Measurements from ENCODE around the gene PRTFDC1.
"Not testable (repeated sequence)": the region's sequence is repeated elsewhere in the genome, so short reads cannot be mapped to it uniquely, and the experiment has no call there.

The PRTFDC1 gene

GRCh38 chr10:24963521-24964041 lies 11.2 kb upstream of the PRTFDC1 start:
- DNase-seq, result no peak

DNA sequence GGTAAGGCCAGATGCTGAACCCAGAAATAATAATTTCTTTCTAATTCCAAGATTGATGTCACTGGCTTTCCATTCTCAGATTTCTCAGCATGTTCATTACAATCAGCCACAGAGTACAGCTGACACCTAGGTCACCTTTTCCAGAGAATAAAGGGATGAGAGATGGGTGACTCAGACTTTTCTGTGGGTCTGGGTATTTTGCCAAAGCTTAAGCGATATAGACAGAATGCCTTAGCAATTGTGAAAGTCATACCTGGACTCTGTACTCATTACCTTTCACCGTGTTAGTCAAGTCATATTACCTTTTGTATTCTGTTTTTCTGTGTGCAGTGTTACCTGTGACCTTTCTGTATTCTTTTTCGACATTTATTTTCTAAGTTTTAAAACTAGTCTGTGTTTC lies 10.6 kb upstream of the PRTFDC1 start:
- DNase-seq, result no peak

DNA sequence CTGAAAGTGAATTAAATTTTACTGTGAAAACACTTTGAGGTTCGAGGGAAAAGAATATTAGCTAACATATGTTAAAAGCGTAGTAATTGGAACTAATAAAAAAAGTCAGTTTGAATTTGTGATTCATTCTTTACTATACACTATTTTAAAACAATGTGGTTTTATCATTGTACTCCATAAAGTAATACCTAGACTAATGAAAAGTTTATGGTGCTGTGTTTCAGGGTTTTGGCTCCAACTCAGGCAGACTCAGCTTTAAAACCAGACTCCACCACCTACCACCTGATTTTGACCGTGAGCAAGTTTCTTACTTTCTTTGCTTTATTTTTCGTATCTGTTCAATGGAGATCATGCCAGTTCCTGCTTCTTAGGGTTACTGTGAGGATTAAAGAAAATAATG lies 9.2 kb upstream of the PRTFDC1 start:
- DNase-seq, result no peak

DNA sequence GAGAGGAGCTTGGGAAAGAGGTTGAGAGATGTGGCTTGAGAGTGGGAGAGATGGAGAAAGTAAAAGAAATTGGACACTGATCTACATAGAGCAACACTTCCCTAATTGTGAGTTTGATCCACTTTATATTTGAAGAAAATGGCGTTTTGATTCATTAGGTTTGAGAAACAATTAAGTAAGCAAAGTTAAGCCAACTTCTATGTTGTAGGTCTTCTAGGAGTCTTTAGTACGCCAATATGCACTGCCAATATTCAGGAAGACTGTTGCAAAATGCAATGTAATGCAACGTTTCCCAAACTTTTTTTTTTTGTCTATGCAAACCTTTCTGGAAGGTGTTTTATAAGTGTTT lies 7.0 kb upstream of the PRTFDC1 start:
- DNase-seq, result no peak

DNA sequence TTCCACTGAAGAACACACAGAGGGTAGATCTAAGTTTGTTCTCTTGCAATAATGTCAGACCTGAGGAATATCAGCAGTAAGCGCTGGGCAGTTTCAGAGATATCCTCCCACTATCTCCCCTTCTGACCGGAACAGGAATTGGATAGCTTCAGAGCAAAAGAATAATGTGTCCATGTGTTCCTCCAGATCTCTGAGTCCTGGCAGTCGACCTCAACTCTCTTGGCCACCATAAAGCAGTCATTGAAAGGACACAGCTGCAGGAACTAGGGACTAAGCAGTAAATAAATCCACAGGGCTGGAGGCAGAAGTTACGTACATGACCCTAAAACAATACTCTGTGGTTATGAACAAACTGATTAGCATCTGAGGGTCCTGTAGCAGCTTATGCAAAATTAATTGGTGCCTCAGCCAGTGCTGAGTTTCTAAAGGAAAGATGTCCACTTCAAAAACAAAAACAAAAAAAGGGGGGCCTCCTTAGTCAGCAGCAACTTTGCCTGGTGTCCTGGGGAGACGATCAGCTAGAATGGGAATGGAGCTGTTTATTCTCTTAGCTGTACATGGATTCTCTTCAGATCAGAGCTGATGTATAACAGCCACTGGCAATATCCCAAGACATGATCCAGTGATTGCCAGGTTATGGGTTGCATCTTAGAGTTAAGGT lies 6.4 kb upstream of the PRTFDC1 start:
- DNase-seq, result no peak

GRCh38 chr10:24958091-24958720 lies 5.8 kb upstream of the PRTFDC1 start:
- no peak for DNase-seq

DNA sequence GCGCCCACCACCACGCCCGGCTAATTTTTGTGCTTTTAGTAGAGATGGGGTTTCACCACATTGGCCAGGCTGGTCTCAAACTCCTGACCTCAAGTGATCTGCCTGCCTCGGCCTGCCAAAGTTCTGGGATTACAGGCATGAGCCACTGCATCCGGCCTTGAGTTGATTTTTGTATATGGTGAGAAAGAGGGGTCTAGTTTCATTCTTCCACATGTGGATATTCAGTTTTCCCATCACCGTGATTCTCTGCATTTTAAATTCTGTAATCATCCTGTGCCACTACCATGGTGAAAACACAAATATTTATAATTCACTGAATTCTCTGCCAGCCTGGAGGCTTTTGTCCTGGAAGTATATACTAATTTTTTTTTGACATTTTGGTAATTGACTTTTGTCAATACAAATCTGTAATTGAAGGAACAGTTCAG lies 5.2 kb upstream of the PRTFDC1 start:
- DNase-seq, result not testable (repeated sequence)

- DNase-seq, result no peak
These were observed 1.3 kb upstream of the PRTFDC1 start for GRCh38 chr10:24953675-24954074.

GRCh38 chr10:24952707-24953645 lies 570 bp upstream of the PRTFDC1 start:
- peak; percentile 43 for DNase-seq

DNA sequence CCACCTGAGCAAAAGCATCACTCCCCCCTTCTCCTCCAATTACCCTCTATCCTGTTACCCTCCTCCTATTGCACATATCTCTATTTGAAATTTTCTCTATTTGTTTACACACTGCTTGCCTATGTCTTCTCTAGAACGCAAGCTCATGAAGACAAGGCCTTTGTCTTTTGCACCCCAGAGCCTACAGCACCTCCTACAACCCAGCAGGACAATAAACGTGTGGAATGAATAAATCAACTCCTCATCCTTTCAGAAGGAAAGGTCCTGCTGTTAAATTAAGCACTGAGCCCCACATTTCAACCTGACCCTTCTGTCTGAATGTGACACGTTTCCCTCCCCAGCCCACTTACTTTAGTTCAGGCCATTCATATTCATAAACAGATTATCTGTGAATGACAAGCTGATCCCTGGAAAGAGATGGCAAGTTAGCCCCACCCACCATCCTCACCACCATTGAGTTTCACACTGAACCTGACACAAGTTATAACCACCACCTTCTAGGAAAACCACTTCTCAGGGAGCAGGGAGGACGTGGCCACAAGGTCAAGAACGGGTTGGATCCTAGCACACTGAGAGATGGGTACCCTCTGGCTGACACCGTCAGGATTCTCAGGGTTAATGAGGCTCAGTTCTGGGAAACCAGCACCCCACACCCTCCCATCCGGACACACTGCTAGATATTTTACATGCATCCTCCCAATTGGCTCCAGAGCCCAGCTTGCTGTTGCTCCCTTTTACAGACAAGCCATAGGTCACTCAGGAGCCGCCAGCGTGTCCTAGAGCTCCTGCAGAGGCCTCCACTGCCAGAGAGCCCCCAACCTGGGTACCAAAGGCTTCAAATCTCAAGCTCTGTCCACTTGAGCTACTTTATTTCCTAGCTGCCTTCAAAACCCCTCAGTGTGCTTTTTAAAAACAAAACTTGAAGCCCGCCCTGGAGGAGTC lies 934 bp downstream of the PRTFDC1 start:
- no peak for DNase-seq

DNA sequence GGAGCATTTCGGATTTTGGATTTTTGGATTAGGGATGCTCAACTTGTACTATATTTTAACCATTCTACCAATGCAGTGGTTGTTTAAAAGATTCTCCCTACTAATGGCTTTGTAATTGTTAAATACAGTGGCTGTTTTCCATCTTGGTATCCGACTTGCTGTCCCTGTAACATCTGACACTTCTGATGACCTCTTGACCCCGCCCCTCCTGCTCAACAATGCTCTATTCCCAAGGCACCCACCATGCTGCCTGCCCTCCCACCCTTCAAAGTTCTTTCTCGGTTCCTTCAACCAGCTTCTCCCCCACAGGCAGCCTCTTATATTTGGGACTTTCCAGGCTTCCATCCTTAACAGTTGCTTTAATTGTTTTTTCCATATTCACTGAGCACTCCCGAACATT lies 2.0 kb downstream of the PRTFDC1 start:
- no peak for DNase-seq

GRCh38 chr10:24949616-24950015 lies 2.8 kb downstream of the PRTFDC1 start:
- DNase-seq, result no peak

DNA sequence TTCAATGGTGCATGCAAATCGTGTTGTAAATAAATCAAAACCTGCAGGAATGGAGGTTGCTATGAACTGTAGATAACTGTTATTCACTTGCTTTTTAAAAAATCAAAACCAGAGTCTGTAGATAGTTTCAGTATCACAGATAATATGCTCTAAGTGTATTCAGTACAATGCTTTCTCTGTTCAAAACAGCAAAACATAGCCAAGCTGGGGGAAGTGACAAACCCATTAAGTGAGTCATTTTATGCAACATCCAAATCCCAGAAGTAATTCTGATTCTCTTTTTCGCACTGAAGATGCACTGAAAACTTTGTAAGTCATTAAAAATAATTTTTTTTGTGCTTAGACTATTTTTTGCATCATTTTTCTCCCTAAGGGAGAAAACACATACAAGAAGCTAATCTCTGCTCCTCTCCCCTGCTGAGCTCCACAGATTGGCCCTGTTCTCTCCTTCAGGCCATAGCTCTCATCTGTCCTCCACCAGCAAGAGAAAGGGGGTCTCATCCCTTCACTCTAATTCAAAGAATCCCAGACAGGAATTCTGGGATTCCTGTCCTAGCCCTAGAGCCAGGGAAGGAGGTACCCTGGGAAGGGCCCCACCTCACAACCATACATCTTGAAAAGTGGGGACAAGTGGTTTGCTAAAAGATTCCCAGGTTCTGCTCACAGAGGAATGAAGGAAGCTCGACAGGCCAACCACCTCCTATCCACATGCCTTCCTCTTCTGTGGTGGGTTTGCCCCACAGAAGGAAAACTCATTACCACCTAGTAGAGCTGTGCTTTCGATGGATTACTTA lies 4.9 kb downstream of the PRTFDC1 start:
- no peak for DNase-seq

GRCh38 chr10:24944512-24945255 lies 7.7 kb downstream of the PRTFDC1 start:
- no peak for DNase-seq

GRCh38 chr10:24938525-24938924 lies 13.9 kb downstream of the PRTFDC1 start:
- DNase-seq, result no peak

- no peak for DNase-seq
These were observed 14.3 kb downstream of the PRTFDC1 start for GRCh38 chr10:24938076-24938475.

DNA sequence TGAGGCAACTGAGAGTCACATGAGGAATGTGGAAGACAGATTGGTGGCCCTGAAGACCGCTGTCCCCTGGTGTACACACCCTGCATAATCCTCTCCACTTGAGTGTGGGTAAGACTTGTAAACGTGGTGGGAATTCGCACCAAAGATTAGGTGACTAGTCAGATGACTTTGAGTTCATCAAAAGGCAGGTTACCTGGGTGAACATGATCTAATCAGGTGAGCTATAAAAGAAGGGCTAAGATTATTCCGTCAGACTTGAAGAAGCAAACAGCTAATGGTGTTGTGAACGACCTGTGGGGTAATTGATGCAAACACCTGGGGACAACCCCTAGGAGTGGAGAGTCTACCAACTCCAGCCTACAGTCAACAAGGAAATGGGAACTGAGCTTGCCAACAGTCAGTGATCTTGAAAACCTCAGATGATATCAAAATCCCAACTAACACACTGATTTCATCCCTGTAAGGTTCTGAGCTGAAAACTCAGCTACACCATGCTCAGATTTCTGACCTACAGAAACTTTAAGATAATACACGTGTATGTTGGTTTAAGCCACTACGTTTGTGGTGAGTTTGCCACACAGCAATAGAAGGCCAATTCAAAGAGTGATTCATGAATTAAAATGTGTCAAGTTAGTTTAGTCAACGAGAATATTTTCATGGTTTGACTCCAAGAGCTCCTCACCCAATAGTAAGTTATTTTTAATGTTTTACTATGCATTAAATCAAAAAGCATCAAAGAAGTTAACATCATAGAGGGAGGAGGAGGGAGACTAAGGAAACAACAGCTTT lies 16.7 kb downstream of the PRTFDC1 start:
- DNase-seq, result no peak

DNA sequence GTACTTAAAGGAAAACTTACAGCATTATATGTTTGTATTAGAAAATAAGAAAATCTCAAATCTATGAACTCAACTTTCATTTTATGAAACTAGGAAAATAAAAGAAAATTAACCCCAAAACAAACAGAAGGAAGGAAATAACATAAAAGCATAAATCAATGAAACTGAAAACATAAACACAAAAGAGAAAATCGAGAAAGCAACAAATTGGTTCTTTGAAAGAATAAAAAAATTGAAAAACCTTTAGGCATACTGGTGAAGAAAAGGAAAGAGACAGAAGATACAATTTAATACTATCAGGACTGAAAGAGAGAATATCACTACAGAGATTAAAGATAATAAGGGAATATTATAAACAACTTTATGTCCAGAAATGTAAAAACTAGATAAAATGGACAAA lies 21.2 kb downstream of the PRTFDC1 start:
- no peak for DNase-seq

- no peak for DNase-seq
These were observed 22.0 kb downstream of the PRTFDC1 start for GRCh38 chr10:24930427-24930826.

DNA sequence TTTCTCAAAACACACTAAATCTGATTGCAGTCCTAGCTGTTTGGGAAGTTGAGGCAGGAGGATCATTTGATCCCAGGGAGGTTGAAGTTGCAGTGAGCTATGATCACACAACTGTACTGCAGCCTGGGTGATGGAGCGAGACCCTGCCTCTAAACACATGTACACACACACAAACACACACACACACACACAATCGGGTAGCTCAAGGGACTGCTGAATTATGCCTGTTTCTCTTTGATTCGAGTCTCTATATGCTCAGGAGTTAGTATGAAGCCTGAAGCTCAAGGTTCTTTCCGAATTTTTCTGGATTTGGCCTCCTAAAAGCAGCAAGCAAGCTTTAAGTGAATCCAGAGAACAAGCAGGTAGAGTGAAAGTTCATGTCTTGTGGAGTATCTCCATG lies 22.5 kb downstream of the PRTFDC1 start:
- no peak for DNase-seq

Data from CD4-positive, alpha-beta T cell treated with Interferon gamma for 1 hour (primary cell).